ENCODE results near the gene IL6ST. TPM values are rescaled to one million over a fixed set of nuclear protein-coding genes. Genes with fewer than 3 reads are reported as not detected.

IL6ST gene
- total RNA-seq, 1 donor from 2014 or later: 197 TPM

GRCh38 chr5:55914971-55915370, 79.8 kb downstream of the IL6ST start:
- no peaks in the 10 kb centered on the region for H3K36me3 Mint-ChIP-seq (ENCODE audit: unreplicated experiment)
- peaks cover 12% of the 10 kb centered on the region for H3K4me1 Mint-ChIP-seq (ENCODE audit: unreplicated experiment)

GRCh38 chr5:55913466-55914413, 81.0 kb downstream of the IL6ST start:
- Mint-ChIP-seq H3K27me3 (ENCODE audit: unreplicated experiment) (no peaks in the 10 kb centered on the region), H3K4me3 (ENCODE audit: unreplicated experiment) (no peak overlapping the region), H3K4me1 (ENCODE audit: unreplicated experiment) (peaks cover 12% of the 10 kb centered on the region), H3K27ac (ENCODE audit: unreplicated experiment) (no peak overlapping the region), H3K9me3 (ENCODE audit: unreplicated experiment) (no peaks in the 10 kb centered on the region), H3K36me3 (ENCODE audit: unreplicated experiment) (no peaks in the 10 kb centered on the region)
- DNase-seq (ENCODE audit: extremely low spot score, unreplicated experiment): no peak
- TF ChIP-seq CTCF (IDR thresholded peaks at IDR 0.05): no peak

More at GRCh38 chr5:55914971-55915370, 79.8 kb downstream of the IL6ST start:
- TF ChIP-seq CTCF (IDR thresholded peaks at IDR 0.05): no peak
- Mint-ChIP-seq H3K9me3 (ENCODE audit: unreplicated experiment) (no peaks in the 10 kb centered on the region), H3K27ac (ENCODE audit: unreplicated experiment) (no peak overlapping the region), H3K27me3 (ENCODE audit: unreplicated experiment) (no peaks in the 10 kb centered on the region), H3K4me3 (ENCODE audit: unreplicated experiment) (no peak overlapping the region)
- no peak for DNase-seq (ENCODE audit: extremely low spot score, unreplicated experiment)

- Mint-ChIP-seq H3K9me3 (ENCODE audit: unreplicated experiment) (no peaks in the 10 kb centered on the region), H3K27ac (ENCODE audit: unreplicated experiment) (peak overlapping the region; percentile 77), H3K4me1 (ENCODE audit: unreplicated experiment) (peaks cover 12% of the 10 kb centered on the region), H3K36me3 (ENCODE audit: unreplicated experiment) (no peaks in the 10 kb centered on the region), H3K27me3 (ENCODE audit: unreplicated experiment) (no peaks in the 10 kb centered on the region), H3K4me3 (ENCODE audit: unreplicated experiment) (no peak overlapping the region)
- no peak for DNase-seq (ENCODE audit: extremely low spot score, unreplicated experiment)
- TF ChIP-seq CTCF (IDR thresholded peaks at IDR 0.05): peak; percentile 35
Measured at GRCh38 chr5:55911784-55912653, 82.7 kb downstream of the IL6ST start.

- Mint-ChIP-seq H3K4me3 (ENCODE audit: unreplicated experiment) (no peak overlapping the region), H3K27ac (ENCODE audit: unreplicated experiment) (no peak overlapping the region), H3K36me3 (ENCODE audit: unreplicated experiment) (no peaks in the 10 kb centered on the region), H3K4me1 (ENCODE audit: unreplicated experiment) (peaks cover 24% of the 10 kb centered on the region), H3K9me3 (ENCODE audit: unreplicated experiment) (no peaks in the 10 kb centered on the region), H3K27me3 (ENCODE audit: unreplicated experiment) (no peaks in the 10 kb centered on the region)
- no peak for TF ChIP-seq CTCF (IDR thresholded peaks at IDR 0.05)
- no peak for DNase-seq (ENCODE audit: extremely low spot score, unreplicated experiment)
Measured at GRCh38 chr5:55908804-55909203, 86.0 kb downstream of the IL6ST start.

GRCh38 chr5:55907927-55908326, 86.8 kb downstream of the IL6ST start:
- Mint-ChIP-seq H3K4me3 (ENCODE audit: unreplicated experiment) (no peak overlapping the region), H3K36me3 (ENCODE audit: unreplicated experiment) (no peaks in the 10 kb centered on the region), H3K4me1 (ENCODE audit: unreplicated experiment) (peaks cover 28% of the 10 kb centered on the region), H3K27ac (ENCODE audit: unreplicated experiment) (no peak overlapping the region), H3K27me3 (ENCODE audit: unreplicated experiment) (no peaks in the 10 kb centered on the region), H3K9me3 (ENCODE audit: unreplicated experiment) (no peaks in the 10 kb centered on the region)
- no peak for TF ChIP-seq CTCF (IDR thresholded peaks at IDR 0.05)
- no peak for DNase-seq (ENCODE audit: extremely low spot score, unreplicated experiment)

All from osteocyte (in vitro differentiated cells).